ENCODE measurements around the gene ATF7IP.

ATF7IP gene

DNA sequence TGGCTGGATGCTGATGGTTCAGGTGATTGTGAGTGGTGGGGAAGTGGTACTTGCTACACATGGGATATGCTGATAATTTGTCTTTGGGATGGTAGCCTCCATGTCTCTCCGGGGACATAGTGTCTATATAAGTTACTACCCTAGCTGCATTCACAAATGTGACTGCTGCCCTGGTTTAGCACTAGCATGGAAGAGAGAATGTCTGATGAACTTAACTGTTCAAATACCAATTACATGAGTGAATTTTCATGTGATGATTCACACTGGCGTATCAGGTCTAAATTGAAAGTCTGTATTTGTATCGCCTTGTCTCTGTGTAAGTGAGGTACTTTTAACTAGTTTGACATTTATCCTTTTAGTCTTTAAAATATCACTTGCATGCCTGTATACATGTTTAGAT lies 34.4 kb downstream of the ATF7IP start:
- TF ChIP-seq REST (IDR thresholded peaks at IDR 0.05; ENCODE audit: insufficient read depth in 1 of 2, low read depth in 2 of 2, low read length in 2 of 2): no peak
- TF ChIP-seq SIN3A (IDR thresholded peaks at IDR 0.05; ENCODE audit: borderline replicate concordance, insufficient read depth, low read length): no peak

DNA sequence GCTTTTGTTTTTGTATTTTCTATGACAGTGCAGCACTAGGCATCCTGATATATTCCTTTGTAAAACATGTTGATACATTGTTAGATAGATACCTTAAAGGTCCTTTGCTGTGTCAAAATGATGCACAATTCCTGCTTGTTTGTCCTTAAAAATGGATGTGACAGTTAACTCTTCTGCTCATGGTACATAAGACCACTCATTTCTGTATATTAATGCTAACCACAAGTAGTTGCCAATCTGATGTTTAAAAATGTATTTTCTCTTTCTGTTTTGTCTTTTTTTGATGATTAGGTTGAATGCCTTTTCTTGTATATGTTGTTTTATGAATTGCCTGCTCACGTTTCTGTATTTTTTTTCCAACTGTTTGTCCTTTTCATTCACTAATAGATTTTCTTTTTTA lies 35.1 kb downstream of the ATF7IP start:
- TF ChIP-seq REST (IDR thresholded peaks at IDR 0.05; ENCODE audit: insufficient read depth in 1 of 2, low read depth in 2 of 2, low read length in 2 of 2) (no peak), SIN3A (IDR thresholded peaks at IDR 0.05; ENCODE audit: borderline replicate concordance, insufficient read depth, low read length) (no peak), FOXP2 (optimal IDR thresholded peaks at IDR 0.05; ENCODE audit: borderline replicate concordance, extremely low read depth, extremely low read length, insufficient read depth) (no peak), TAF1 (IDR thresholded peaks at IDR 0.05; ENCODE audit: borderline replicate concordance, insufficient read depth, low read length) (no peak), POLR2AphosphoS5 (IDR thresholded peaks at IDR 0.05; ENCODE audit: low read depth, low read length) (no peak)

GRCh38 chr12:14402697-14403096 lies 37.2 kb downstream of the ATF7IP start:
- TF ChIP-seq REST (IDR thresholded peaks at IDR 0.05; ENCODE audit: insufficient read depth in 1 of 2, low read depth in 2 of 2, low read length in 2 of 2): no peak
- TF ChIP-seq TAF1 (IDR thresholded peaks at IDR 0.05; ENCODE audit: borderline replicate concordance, insufficient read depth, low read length): no peak
- no peak for TF ChIP-seq POLR2AphosphoS5 (IDR thresholded peaks at IDR 0.05; ENCODE audit: low read depth, low read length)
- TF ChIP-seq FOXP2 (optimal IDR thresholded peaks at IDR 0.05; ENCODE audit: borderline replicate concordance, extremely low read depth, extremely low read length, insufficient read depth): no peak
- no peak for TF ChIP-seq SIN3A (IDR thresholded peaks at IDR 0.05; ENCODE audit: borderline replicate concordance, insufficient read depth, low read length)

DNA sequence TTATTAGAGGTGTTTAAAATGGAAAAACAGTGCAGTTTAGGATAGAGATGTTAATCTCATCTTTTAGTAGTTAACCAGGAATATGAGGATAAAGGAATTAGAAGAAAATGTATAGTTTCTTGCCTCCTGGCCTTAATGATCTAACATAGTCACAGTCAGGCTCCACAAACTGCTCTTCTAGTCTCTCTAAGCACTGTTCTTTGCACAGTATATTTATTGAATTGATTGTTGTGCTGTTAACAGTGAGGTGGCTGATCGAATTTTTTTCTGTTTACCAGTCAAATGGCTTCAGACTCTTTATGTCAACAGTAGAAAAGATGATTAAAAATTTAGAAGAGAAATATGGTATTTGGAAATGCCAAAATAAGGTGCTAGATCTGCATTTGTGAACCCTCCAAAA lies 37.8 kb downstream of the ATF7IP start:
- TF ChIP-seq TAF1 (IDR thresholded peaks at IDR 0.05; ENCODE audit: borderline replicate concordance, insufficient read depth, low read length): no peak

DNA sequence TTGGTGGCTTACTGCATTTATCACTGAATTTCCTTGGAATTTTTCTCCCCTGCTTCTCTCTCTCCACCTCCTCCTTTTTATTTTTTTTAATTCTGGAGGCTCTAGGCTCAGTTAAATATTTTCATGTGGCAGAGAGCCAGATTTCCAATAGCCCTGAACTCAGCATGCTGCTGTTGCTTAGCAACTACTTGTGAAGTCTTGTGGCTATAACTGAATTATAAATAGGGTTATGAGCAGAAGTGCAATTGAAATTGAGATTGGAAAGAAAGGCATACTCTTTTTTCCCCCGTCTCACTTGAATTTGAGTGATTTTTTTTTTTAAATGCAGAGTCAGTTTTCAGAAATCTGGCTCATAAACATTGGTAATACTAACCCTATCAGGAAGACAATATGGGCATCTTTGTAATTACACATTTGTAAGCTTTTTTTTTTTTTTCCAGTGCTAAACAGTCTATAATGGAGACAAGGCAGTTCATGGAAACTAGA lies 38.3 kb downstream of the ATF7IP start:
- no peak for TF ChIP-seq TAF1 (IDR thresholded peaks at IDR 0.05; ENCODE audit: borderline replicate concordance, insufficient read depth, low read length)
- TF ChIP-seq REST (IDR thresholded peaks at IDR 0.05; ENCODE audit: insufficient read depth in 1 of 2, low read depth in 2 of 2, low read length in 2 of 2): no peak
- no peak for TF ChIP-seq POLR2AphosphoS5 (IDR thresholded peaks at IDR 0.05; ENCODE audit: low read depth, low read length)
- no peak for TF ChIP-seq FOXP2 (optimal IDR thresholded peaks at IDR 0.05; ENCODE audit: borderline replicate concordance, extremely low read depth, extremely low read length, insufficient read depth)
- no peak for TF ChIP-seq SIN3A (IDR thresholded peaks at IDR 0.05; ENCODE audit: borderline replicate concordance, insufficient read depth, low read length)
